OCI-LY7 (cell line): Measurements from ENCODE around the gene MYMX.

Source experiments
- CTCF ChIP-seq: fragments of 200-600 bp; sonication (generic); conservative IDR thresholded peaks from 2 replicates; pipeline ENCODE4 v1.5.1; 2014; ENCODE audit warnings: mild to moderate bottlenecking, antibody characterized with exemption, low read length, moderate library complexity, mixed read lengths
- EZH2phosphoT487 ChIP-seq: fragments of 200-600 bp; sonication (generic); IDR thresholded peaks from 2 replicates; pipeline ENCODE4 v1.6.1; 2018; ENCODE audit warnings: low read depth, borderline replicate concordance, mild to moderate bottlenecking, mixed run types, antibody characterized with exemption, low read length, moderate library complexity, mixed read lengths

GRCh38 chr6:44232676-44233566 lies 16.2 kb downstream of the MYMX start:
- TF ChIP-seq CTCF (no peak), EZH2phosphoT487 (no peak)
